CD14-positive monocyte (primary cell): Measurements from ENCODE around the gene ACP5. TPM values are rescaled to one million over a fixed set of nuclear protein-coding genes. Genes with fewer than 3 reads are reported as not detected.
"Not testable (repeated sequence)": the region's sequence is repeated elsewhere in the genome, so short reads cannot be mapped to it uniquely, and the experiment has no call there.

Experiments
- DNase-seq, 3 donors: peaks; one replicate each; pipeline ENCODE4 v3.0.0-alpha.2; 2011 to 2022
- H2AFZ ChIP-seq: 2 replicates; pipeline ENCODE4 v1.6.0; 2012; ENCODE audit warnings: mild to moderate bottlenecking, low read depth, low read length, inconsistent platforms; ENCODE audit not compliant: insufficient read depth, poor library complexity, severe bottlenecking
- H3K27ac ChIP-seq, 2 donors: 1 replicate in 1 of 2; 2 replicates in 1 of 2; pipeline ENCODE4 v1.5.1; 2012 to 2013; ENCODE audit warnings: low read length in 2 of 2, control low read depth in 1 of 2, inconsistent platforms in 1 of 2, low read depth in 1 of 2, mild to moderate bottlenecking in 1 of 2
- H3K27me3 ChIP-seq, 2 donors: one replicate each; pipeline versions ENCODE4 v1.6.0 to v1.6.1; 2011 to 2013; ENCODE audit warnings: low read length in 2 of 2; ENCODE audit not compliant: control insufficient read depth in 2 of 2, insufficient read depth in 2 of 2
- H3K36me3 ChIP-seq, 2 donors: replicated peaks in 1 of 2; 1 replicate in 1 of 2; 2 replicates in 1 of 2; pipeline versions ENCODE4 v1.5.1 to v1.6.1; 2012 to 2013; ENCODE audit warnings: low read length in 2 of 2, control low read depth in 1 of 2, inconsistent platforms in 1 of 2, mild to moderate bottlenecking in 1 of 2; ENCODE audit not compliant: insufficient read depth in 2 of 2, control insufficient read depth in 1 of 2
- H3K4me1 ChIP-seq, 2 donors: 1 replicate in 1 of 2; 2 replicates in 1 of 2; pipeline versions ENCODE4 v1.5.1 to v1.6.1; 2012 to 2013; ENCODE audit warnings: low read length in 2 of 2, control low read depth in 1 of 2, inconsistent platforms in 1 of 2, mild to moderate bottlenecking in 1 of 2, moderate library complexity in 1 of 2; ENCODE audit not compliant: insufficient read depth in 2 of 2, control insufficient read depth in 1 of 2
- H3K4me2 ChIP-seq: replicated peaks from 2 replicates; pipeline ENCODE3; 2012; ENCODE audit warnings: low read length, moderate library complexity, mild to moderate bottlenecking; ENCODE audit not compliant: poor library complexity, severe bottlenecking; ENCODE audit errors: extremely low read depth
- H3K4me3 ChIP-seq, 3 experiments: fragments of 200-600 bp in 1 of 3; sonication (generic) in 1 of 3; replicated peaks in 1 of 3; 1 replicate in 2 of 3; 2 replicates in 1 of 3; pipeline ENCODE4 v1.5.1; 2011 to 2013; ENCODE audit warnings: low read length in 3 of 3, mild to moderate bottlenecking in 3 of 3, control low read depth in 2 of 3, low read depth in 2 of 3, inconsistent platforms in 1 of 3, moderate library complexity in 1 of 3
- H3K79me2 ChIP-seq: 2 replicates; pipeline ENCODE4 v1.6.0; 2012; ENCODE audit warnings: mild to moderate bottlenecking, control low read depth, inconsistent platforms, low read length, moderate library complexity; ENCODE audit not compliant: insufficient read depth
- H3K9ac ChIP-seq: 2 replicates; pipeline ENCODE4 v1.6.0; 2017; ENCODE audit warnings: low read length, mild to moderate bottlenecking; ENCODE audit not compliant: insufficient read depth, poor library complexity, severe bottlenecking
- H3K9me3 ChIP-seq, 2 donors: replicated peaks in 1 of 2; 1 replicate in 1 of 2; 2 replicates in 1 of 2; pipeline versions ENCODE4 v1.5.1 to v1.6.1; 2012 to 2013; ENCODE audit warnings: low read length in 2 of 2, control low read depth in 1 of 2; ENCODE audit not compliant: control insufficient read depth in 1 of 2, insufficient read depth in 1 of 2
- H4K20me1 ChIP-seq: 2 replicates; pipeline ENCODE4 v1.6.0; 2012; ENCODE audit warnings: mild to moderate bottlenecking, low read length, control low read depth, moderate library complexity; ENCODE audit not compliant: insufficient read depth
- H3K27ac Mint-ChIP-seq, 7 donors: one replicate each; pipeline ENCODE4 v1.8.0; 2020; ENCODE audit warnings: mild to moderate bottlenecking in 7 of 7, mixed read lengths in 7 of 7, moderate library complexity in 6 of 7, inconsistent platforms in 2 of 7
- H3K27me3 Mint-ChIP-seq, 3 donors: one replicate each; pipeline ENCODE4 v1.8.0; 2021 to 2022; ENCODE audit warnings: low read depth in 3 of 3, mild to moderate bottlenecking in 3 of 3, mixed read lengths in 3 of 3, moderate library complexity in 3 of 3, inconsistent platforms in 1 of 3
- H3K36me3 Mint-ChIP-seq, 2 donors: one replicate each; pipeline ENCODE4 v1.8.0; 2020; ENCODE audit warnings: mixed read lengths in 2 of 2, inconsistent platforms in 1 of 2, mild to moderate bottlenecking in 1 of 2
- H3K4me1 Mint-ChIP-seq: one replicate; pipeline ENCODE4 v1.8.0; 2020; ENCODE audit warnings: mild to moderate bottlenecking, mixed read lengths
- H3K4me3 Mint-ChIP-seq, 2 donors: one replicate each; pipeline ENCODE4 v1.8.0; 2020; ENCODE audit warnings: mild to moderate bottlenecking in 2 of 2, mixed read lengths in 2 of 2, moderate library complexity in 1 of 2
- H3K9me3 Mint-ChIP-seq, 7 donors: one replicate each; pipeline ENCODE4 v1.8.0; 2020 to 2022; ENCODE audit warnings: mixed read lengths in 7 of 7, mild to moderate bottlenecking in 6 of 7, moderate library complexity in 6 of 7, inconsistent platforms in 2 of 7
- CTCF ChIP-seq: fragments of 200-600 bp; IDR thresholded peaks from one replicate; pipeline ENCODE4 v1.8.0; 2022; ENCODE audit warnings: antibody characterized with exemption, mild to moderate bottlenecking
- WGBS: methylation state at CpG from one replicate; pipeline ENCODE4 v1.1.5; 2013; ENCODE audit warnings: missing lambda C conversion rate; ENCODE audit not compliant: insufficient coverage; 5-methylcytosine and 5-hydroxymethylcytosine counted together
- intact Hi-C, 2 donors: fragments of 100-400 bp; cut with micrococcal nuclease; formaldehyde crosslinking; loops; one replicate each; pipeline versions ENCODE4 v1.15.0 to v1.15.1; 2023
- polyA plus RNA-seq, 3 donors: library from polyadenylated mRNA; depleted of rRNA in 1 of 3; unstranded in 2 of 3; stranded (reverse) in 1 of 3; fragments of 300-500 nt in 2 of 3; fragments of >200 nt in 1 of 3; fragmentation: Illumina TruSeq in 2 of 3; gene quantifications; 1 replicate in 2 of 3; 2 replicates in 1 of 3; pipeline ENCODE4 v1.2.3, GENCODE V29; 2012 to 2021

Gene ACP5
- polyA plus RNA-seq, 3 donors, result 20.1 to 58.2 (median 31.2) TPM

- H3K36me3 ChIP-seq, result no peaks in the 10 kb centered on the region
- no peak overlapping the region for H3K9ac ChIP-seq
- no peak overlapping the region for H3K27ac ChIP-seq
- no peaks in the 10 kb centered on the region for H4K20me1 ChIP-seq
- H2AFZ ChIP-seq, result no peak overlapping the region
- no peak for TF ChIP-seq CTCF
- peak overlapping the region in 1 of 7 donors; percentile 67 for H3K27ac Mint-ChIP-seq
- no peaks in the 10 kb centered on the region for H3K79me2 ChIP-seq
- peaks cover 36 to 48% of the 10 kb centered on the region in 2 donors for H3K4me1 ChIP-seq
- H3K4me2 ChIP-seq, result no peak overlapping the region
- peaks cover 3 to 16% (median 4%) of the 10 kb centered on the region in 3 donors for H3K27me3 Mint-ChIP-seq
- no peak overlapping the region for H3K4me3 ChIP-seq
- H3K9me3 ChIP-seq, result no peaks in the 10 kb centered on the region
- peaks cover 0 to 10% (median 0%) of the 10 kb centered on the region in 7 donors for H3K9me3 Mint-ChIP-seq
- no peak overlapping the region for H3K4me3 Mint-ChIP-seq
- DNase-seq, result no peak
- H3K4me1 Mint-ChIP-seq, result peaks cover 48% of the 10 kb centered on the region
- H3K27me3 ChIP-seq, result no peaks in the 10 kb centered on the region
- 59% methylated on average over 8 of the region's 9 CpGs for WGBS
- intact Hi-C loops, result no loop called here
- H3K36me3 Mint-ChIP-seq, result peaks cover 2 to 3% of the 10 kb centered on the region in 2 donors
These were observed 2.8 kb downstream of the ACP5 start for GRCh38 chr19:11574689-11575088.

GRCh38 chr19:11573763-11574162 is 3.7 kb downstream of the ACP5 start:
- H3K9me3 Mint-ChIP-seq, H3K4me3 ChIP-seq, H3K36me3 Mint-ChIP-seq, H4K20me1 ChIP-seq, intact Hi-C loops, H3K4me3 Mint-ChIP-seq, H3K9me3 ChIP-seq, H3K27ac Mint-ChIP-seq, H2AFZ ChIP-seq, H3K27me3 ChIP-seq, H3K9ac ChIP-seq, H3K79me2 ChIP-seq, DNase-seq, H3K4me2 ChIP-seq, H3K36me3 ChIP-seq, H3K27ac ChIP-seq: not testable (repeated sequence)
- WGBS, result 50% methylated on average over 1 of the region's 4 CpGs
- H3K4me1 Mint-ChIP-seq, result peaks cover 49% of the 10 kb centered on the region
- peaks cover 3 to 11% (median 4%) of the 10 kb centered on the region in 3 donors for H3K27me3 Mint-ChIP-seq
- peaks cover 29 to 43% of the 10 kb centered on the region in 2 donors for H3K4me1 ChIP-seq

- H3K27me3 Mint-ChIP-seq, intact Hi-C loops, H4K20me1 ChIP-seq, H2AFZ ChIP-seq, H3K9me3 ChIP-seq, H3K36me3 ChIP-seq, H3K9ac ChIP-seq, DNase-seq, H3K27me3 ChIP-seq, H3K79me2 ChIP-seq, H3K4me2 ChIP-seq, H3K4me3 Mint-ChIP-seq, H3K4me3 ChIP-seq, H3K9me3 Mint-ChIP-seq, H3K27ac ChIP-seq, H3K36me3 Mint-ChIP-seq: not testable (repeated sequence)
- Mint-ChIP-seq H3K4me1 (peaks cover 50% of the 10 kb centered on the region), H3K27ac (peak overlapping the region in 1 of 7 donors; percentile 6)
- peaks cover 29 to 43% of the 10 kb centered on the region in 2 donors for H3K4me1 ChIP-seq
- 85% methylated on average over 3 of the region's 6 CpGs for WGBS
These were observed 4.1 kb downstream of the ACP5 start for GRCh38 chr19:11573354-11573753.
